NCI-H1417 treated with DMSO at 0.1 percent for 48 hours (cell line): ENCODE results near the gene OR2S2.

Experiments used
- DNase-seq: peaks from one replicate; lab custom pipeline; 2025; lab: John Stamatoyannopoulos, UW

Gene OR2S2

DNA sequence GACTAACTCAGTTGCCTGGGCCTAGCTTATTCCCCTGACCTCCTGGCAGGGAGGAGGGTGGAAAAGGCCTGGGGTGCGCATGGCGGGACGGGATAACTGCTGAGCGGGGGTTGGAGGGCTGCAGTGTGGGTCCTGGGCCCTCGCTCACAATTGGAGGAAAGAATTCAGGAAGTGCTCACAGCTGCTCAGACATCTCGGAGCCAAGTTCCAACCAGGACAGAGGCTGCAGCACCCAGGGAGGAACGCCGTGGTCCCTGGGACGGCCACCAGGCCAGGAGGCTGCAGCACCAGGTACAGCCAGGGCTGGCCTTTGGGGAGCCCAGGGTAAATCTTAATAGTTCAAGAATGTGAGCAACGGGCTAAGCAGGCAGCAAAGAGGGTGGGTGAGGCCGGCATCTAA, 48.7 kb downstream of the OR2S2 start, which contains the start of gene SPAAR:
Gene SPAAR (plus strand): TSS at position 217 of the 400 bp plus-strand sequence. CDS start 974 bp downstream, outside the sequence.
- DNase-seq: no peak

DNA sequence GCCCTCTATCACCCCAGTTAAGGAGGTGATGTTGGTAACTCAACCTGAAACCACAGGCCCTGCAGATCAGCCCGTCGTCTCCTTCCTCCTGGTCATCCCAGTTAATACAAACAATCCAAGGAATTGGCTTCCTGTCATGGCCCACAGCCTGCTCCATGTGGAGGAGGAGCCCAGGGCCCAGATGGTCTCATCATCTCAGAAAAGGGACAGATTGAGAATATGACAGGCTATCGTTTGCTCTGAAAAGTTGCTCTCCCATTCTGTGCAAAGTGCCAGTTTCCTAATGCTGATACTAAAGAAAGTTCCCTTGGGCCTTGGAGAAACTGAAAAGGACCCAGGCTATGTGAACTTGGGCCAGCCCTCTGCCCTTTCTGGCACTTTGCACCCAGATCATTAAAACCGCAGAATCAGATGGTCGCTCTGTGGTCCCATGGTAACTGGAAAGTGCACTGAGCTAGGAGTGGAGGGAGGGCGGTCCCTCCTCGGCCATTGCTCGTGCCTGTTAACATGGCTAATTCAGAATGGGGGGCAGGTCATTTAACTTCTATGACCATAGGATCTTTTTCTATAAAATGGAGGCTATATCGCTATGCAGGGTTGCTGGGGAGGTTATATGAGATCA, 49.3 kb downstream of the OR2S2 start:
- DNase-seq: no peak

GRCh38 chr9:35907711-35908503, 50.0 kb downstream of the OR2S2 start:
- no peak for DNase-seq
